Neural cell (in vitro differentiated cells): ENCODE results near the gene IFI30.

ENCODE experiments used
- EP300 ChIP-seq: fragments of 450-650 bp; conservative IDR thresholded peaks from 2 replicates; pipeline ENCODE4 v1.6.1; 2014; ENCODE audit warnings: antibody characterized with exemption, mild to moderate bottlenecking, moderate library complexity; ENCODE audit not compliant: poor library complexity, severe bottlenecking
- MXI1 ChIP-seq: fragments of 450-650 bp; conservative IDR thresholded peaks from 2 replicates; pipeline ENCODE4 v1.6.1; 2014; ENCODE audit warnings: antibody characterized with exemption, mild to moderate bottlenecking; ENCODE audit not compliant: poor library complexity, severe bottlenecking
- POLR2AphosphoS5 ChIP-seq: IDR thresholded peaks from 2 replicates; pipeline ENCODE4 v1.6.1; 2012
- RAD21 ChIP-seq: fragments of 450-650 bp; conservative IDR thresholded peaks from 2 replicates; pipeline ENCODE4 v1.6.1; 2014; ENCODE audit warnings: antibody characterized with exemption, mild to moderate bottlenecking, moderate library complexity
- TAF1 ChIP-seq: IDR thresholded peaks from 2 replicates; pipeline ENCODE4 v1.6.1; 2012; ENCODE audit warnings: low read depth
- TF ChIP-seq, protein P1 (sequence below): fragments of 450-650 bp; IDR thresholded peaks from 2 replicates; pipeline ENCODE4 v1.5.1; 2014; ENCODE audit warnings: antibody characterized with exemption, mild to moderate bottlenecking, moderate library complexity; ENCODE audit not compliant: poor library complexity, severe bottlenecking
- TF ChIP-seq, protein P2 (sequence below): IDR thresholded peaks from 2 replicates; pipeline ENCODE4 v1.6.1; 2012; ENCODE audit warnings: borderline replicate concordance

DNA sequence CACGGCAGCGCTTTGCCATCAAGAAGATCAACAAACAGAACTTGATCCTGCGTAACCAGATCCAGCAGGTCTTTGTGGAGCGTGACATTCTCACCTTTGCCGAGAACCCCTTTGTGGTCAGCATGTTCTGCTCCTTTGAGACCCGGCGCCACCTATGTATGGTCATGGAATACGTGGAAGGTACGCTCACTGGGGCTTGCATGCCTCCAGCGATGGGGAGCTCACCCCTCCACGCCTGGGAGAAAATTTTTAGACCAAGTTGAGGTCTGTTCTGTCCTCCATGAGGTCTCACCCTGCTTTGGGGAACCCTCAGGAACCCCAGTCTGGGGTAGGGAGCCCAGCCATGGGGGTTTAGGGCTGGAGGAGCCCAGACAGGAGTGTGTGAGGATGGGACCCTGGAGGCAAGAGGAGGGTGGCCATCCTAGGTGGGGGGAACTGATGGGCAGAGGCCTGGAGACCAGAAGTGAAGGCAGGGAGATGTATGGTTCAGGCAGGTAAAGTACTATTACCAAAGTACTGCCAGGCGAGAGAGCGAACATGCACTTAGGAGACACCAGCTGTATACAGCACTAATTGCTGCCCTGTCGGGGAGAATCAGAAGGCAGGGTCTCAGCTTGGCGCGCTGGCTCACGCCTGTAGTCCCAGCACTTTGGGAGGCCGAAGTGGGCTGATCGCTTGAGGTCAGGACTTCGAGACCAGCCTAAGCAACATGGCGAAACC, 42.9 kb upstream of the IFI30 start:
- TF ChIP-seq, protein P1, sequence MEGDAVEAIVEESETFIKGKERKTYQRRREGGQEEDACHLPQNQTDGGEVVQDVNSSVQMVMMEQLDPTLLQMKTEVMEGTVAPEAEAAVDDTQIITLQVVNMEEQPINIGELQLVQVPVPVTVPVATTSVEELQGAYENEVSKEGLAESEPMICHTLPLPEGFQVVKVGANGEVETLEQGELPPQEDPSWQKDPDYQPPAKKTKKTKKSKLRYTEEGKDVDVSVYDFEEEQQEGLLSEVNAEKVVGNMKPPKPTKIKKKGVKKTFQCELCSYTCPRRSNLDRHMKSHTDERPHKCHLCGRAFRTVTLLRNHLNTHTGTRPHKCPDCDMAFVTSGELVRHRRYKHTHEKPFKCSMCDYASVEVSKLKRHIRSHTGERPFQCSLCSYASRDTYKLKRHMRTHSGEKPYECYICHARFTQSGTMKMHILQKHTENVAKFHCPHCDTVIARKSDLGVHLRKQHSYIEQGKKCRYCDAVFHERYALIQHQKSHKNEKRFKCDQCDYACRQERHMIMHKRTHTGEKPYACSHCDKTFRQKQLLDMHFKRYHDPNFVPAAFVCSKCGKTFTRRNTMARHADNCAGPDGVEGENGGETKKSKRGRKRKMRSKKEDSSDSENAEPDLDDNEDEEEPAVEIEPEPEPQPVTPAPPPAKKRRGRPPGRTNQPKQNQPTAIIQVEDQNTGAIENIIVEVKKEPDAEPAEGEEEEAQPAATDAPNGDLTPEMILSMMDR = no peak
- TF ChIP-seq, protein P2, sequence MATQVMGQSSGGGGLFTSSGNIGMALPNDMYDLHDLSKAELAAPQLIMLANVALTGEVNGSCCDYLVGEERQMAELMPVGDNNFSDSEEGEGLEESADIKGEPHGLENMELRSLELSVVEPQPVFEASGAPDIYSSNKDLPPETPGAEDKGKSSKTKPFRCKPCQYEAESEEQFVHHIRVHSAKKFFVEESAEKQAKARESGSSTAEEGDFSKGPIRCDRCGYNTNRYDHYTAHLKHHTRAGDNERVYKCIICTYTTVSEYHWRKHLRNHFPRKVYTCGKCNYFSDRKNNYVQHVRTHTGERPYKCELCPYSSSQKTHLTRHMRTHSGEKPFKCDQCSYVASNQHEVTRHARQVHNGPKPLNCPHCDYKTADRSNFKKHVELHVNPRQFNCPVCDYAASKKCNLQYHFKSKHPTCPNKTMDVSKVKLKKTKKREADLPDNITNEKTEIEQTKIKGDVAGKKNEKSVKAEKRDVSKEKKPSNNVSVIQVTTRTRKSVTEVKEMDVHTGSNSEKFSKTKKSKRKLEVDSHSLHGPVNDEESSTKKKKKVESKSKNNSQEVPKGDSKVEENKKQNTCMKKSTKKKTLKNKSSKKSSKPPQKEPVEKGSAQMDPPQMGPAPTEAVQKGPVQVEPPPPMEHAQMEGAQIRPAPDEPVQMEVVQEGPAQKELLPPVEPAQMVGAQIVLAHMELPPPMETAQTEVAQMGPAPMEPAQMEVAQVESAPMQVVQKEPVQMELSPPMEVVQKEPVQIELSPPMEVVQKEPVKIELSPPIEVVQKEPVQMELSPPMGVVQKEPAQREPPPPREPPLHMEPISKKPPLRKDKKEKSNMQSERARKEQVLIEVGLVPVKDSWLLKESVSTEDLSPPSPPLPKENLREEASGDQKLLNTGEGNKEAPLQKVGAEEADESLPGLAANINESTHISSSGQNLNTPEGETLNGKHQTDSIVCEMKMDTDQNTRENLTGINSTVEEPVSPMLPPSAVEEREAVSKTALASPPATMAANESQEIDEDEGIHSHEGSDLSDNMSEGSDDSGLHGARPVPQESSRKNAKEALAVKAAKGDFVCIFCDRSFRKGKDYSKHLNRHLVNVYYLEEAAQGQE = no peak
- no peak for TF ChIP-seq POLR2AphosphoS5
- TF ChIP-seq EP300 = no peak
- TF ChIP-seq RAD21 = no peak
- no peak for TF ChIP-seq TAF1
- no peak for TF ChIP-seq MXI1
